ENCODE measurements around the gene GSTO2.

The GSTO2 gene

GRCh38 chr10:104323085-104323484 is 54.1 kb downstream of the GSTO2 start:
- DNase-seq, result peak; percentile 10 to 19
- Histone ChIP-seq H3K4me3 (no peak overlapping the region), H3K27ac (peak overlapping the region; percentile 7 to 69), H3K4me1 (peaks cover 4 to 99% (median 88%) of the 10 kb centered on the region in 4 donors), H3K27me3 (no peaks in the 10 kb centered on the region), H3K9me3 (no peaks in the 10 kb centered on the region), H3K36me3 (no peaks in the 10 kb centered on the region)
- no peak for TF ChIP-seq CTCF (IDR thresholded peaks at IDR 0.05)
- intact Hi-C loops (cut with DNase I; ENCODE audit: low total_unique reads), result no loop called here

GRCh38 chr10:104323760-104324201 is 54.8 kb downstream of the GSTO2 start:
- Histone ChIP-seq H3K27me3 (no peaks in the 10 kb centered on the region), H3K36me3 (no peaks in the 10 kb centered on the region), H3K27ac (peak overlapping the region in 1 of 2 donors; percentile 11), H3K4me3 (no peak overlapping the region), H3K4me1 (peaks cover 9 to 99% (median 91%) of the 10 kb centered on the region in 4 donors), H3K9me3 (no peaks in the 10 kb centered on the region)
- intact Hi-C loops (cut with DNase I; ENCODE audit: low total_unique reads), result no loop called here
- no peak for TF ChIP-seq CTCF (IDR thresholded peaks at IDR 0.05)
- DNase-seq, result peak in 1 of 2 donors; percentile 59

GRCh38 chr10:104324221-104324686 is 55.3 kb downstream of the GSTO2 start:
- DNase-seq, result peak in 1 of 2 donors; percentile 74
- intact Hi-C loops (cut with DNase I; ENCODE audit: low total_unique reads), result no loop called here
- H3K36me3 ChIP-seq, result no peaks in the 10 kb centered on the region
- no peak for TF ChIP-seq CTCF (IDR thresholded peaks at IDR 0.05)
- no peaks in the 10 kb centered on the region for H3K27me3 ChIP-seq
- no peaks in the 10 kb centered on the region for H3K9me3 ChIP-seq
- peaks cover 9 to 99% (median 91%) of the 10 kb centered on the region in 4 donors for H3K4me1 ChIP-seq
- H3K4me3 ChIP-seq, result no peak overlapping the region
- H3K27ac ChIP-seq, result peak overlapping the region in 1 of 2 donors; percentile 11

- no peak overlapping the region for H3K4me3 ChIP-seq
- DNase-seq, result peak in 1 of 2 donors; percentile 46
- intact Hi-C loops (cut with DNase I; ENCODE audit: low total_unique reads), result no loop called here
- H3K9me3 ChIP-seq, result no peaks in the 10 kb centered on the region
- no peaks in the 10 kb centered on the region for H3K27me3 ChIP-seq
- peak overlapping the region; percentile 80 to 89 for H3K27ac ChIP-seq
- no peak for TF ChIP-seq CTCF (IDR thresholded peaks at IDR 0.05)
- no peaks in the 10 kb centered on the region for H3K36me3 ChIP-seq
- H3K4me1 ChIP-seq, result peaks cover 9 to 99% (median 91%) of the 10 kb centered on the region in 4 donors
Observed at GRCh38 chr10:104324931-104325330, 55.9 kb downstream of the GSTO2 start.

- peaks cover 16 to 99% (median 91%) of the 10 kb centered on the region in 4 donors for H3K4me1 ChIP-seq
- intact Hi-C loops (cut with DNase I; ENCODE audit: low total_unique reads), result no loop called here
- peak; percentile 64 to 78 for DNase-seq
- peak overlapping the region; percentile 80 to 89 for H3K27ac ChIP-seq
- H3K9me3 ChIP-seq, result no peaks in the 10 kb centered on the region
- no peak for TF ChIP-seq CTCF (IDR thresholded peaks at IDR 0.05)
- no peak overlapping the region for H3K4me3 ChIP-seq
- no peaks in the 10 kb centered on the region for H3K27me3 ChIP-seq
- H3K36me3 ChIP-seq, result no peaks in the 10 kb centered on the region
Observed at GRCh38 chr10:104325436-104326435, 56.8 kb downstream of the GSTO2 start.

All from tibial artery (tissue), 4 donors.